Endothelial cell (in vitro differentiated cells): ENCODE measurements around the gene FAM131A. TPM values are rescaled to one million over a fixed set of nuclear protein-coding genes. Genes with fewer than 3 reads are reported as not detected.

ENCODE experiments used
- DNase-seq: peaks from one replicate; pipeline ENCODE4 v3.0.0; 2021; ENCODE audit warnings: low spot score
- H3K27ac Mint-ChIP-seq: one replicate; pipeline ENCODE4 v1.8.0; 2021; ENCODE audit warnings: mixed read lengths, inconsistent platforms; ENCODE audit not compliant: unreplicated experiment
- H3K27me3 Mint-ChIP-seq: one replicate; pipeline ENCODE4 v1.8.0; 2021; ENCODE audit warnings: mild to moderate bottlenecking, moderate library complexity, mixed read lengths, inconsistent platforms; ENCODE audit not compliant: unreplicated experiment
- H3K36me3 Mint-ChIP-seq: one replicate; pipeline ENCODE4 v1.8.0; 2021; ENCODE audit warnings: mild to moderate bottlenecking, low read depth, mixed read lengths, inconsistent platforms; ENCODE audit not compliant: unreplicated experiment
- H3K4me1 Mint-ChIP-seq: one replicate; pipeline ENCODE4 v1.8.0; 2021; ENCODE audit warnings: mild to moderate bottlenecking, mixed read lengths, inconsistent platforms; ENCODE audit not compliant: unreplicated experiment
- H3K4me3 Mint-ChIP-seq: one replicate; pipeline ENCODE4 v1.8.0; 2021; ENCODE audit warnings: mild to moderate bottlenecking, mixed read lengths, inconsistent platforms; ENCODE audit not compliant: unreplicated experiment
- H3K9me3 Mint-ChIP-seq: one replicate; pipeline ENCODE4 v1.8.0; 2021; ENCODE audit warnings: mixed read lengths, inconsistent platforms; ENCODE audit not compliant: unreplicated experiment
- long read RNA-seq: library from polyadenylated mRNA; unstranded; transcript quantifications from one replicate; pipeline ENCODE4 v2.0.0, GENCODE V29; 2020; ENCODE audit not compliant: unreplicated experiment
- total RNA-seq: library from RNA; stranded (reverse); fragmentation: NEBNext Ultra II Directional; extraction: Animal tissue kit (Norgen Biotek cat#: 25700); gene quantifications from one replicate; pipeline ENCODE4 v1.2.1, GENCODE V29; 2021; ENCODE audit not compliant: unreplicated experiment
- TF ChIP-seq, protein P1 (sequence below): fragments of 200-600 bp; sonication (generic); IDR thresholded peaks from one replicate; pipeline ENCODE4 v1.5.0; 2021; ENCODE audit warnings: antibody characterized with exemption; ENCODE audit not compliant: unreplicated experiment

FAM131A gene, protein sequence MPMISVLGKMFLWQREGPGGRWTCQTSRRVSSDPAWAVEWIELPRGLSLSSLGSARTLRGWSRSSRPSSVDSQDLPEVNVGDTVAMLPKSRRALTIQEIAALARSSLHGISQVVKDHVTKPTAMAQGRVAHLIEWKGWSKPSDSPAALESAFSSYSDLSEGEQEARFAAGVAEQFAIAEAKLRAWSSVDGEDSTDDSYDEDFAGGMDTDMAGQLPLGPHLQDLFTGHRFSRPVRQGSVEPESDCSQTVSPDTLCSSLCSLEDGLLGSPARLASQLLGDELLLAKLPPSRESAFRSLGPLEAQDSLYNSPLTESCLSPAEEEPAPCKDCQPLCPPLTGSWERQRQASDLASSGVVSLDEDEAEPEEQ
- 15.8 TPM for total RNA-seq
- long read RNA-seq, result 0 reads

DNA sequence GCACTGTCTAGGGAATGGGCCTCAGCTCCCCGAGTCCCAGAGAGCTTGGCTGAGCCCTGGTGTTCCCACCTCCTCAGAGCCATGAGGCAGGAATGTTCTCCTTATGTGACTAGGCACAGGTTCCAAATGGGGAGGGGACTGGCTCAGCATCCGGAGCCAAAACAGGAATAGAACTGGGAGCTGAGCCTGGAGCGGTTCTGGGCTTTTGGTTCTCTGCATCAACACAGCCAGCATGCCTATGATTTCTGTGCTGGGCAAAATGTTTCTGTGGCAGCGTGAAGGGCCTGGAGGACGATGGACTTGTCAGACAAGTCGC lies at the start of gene FAM131A:
FAM131A (plus strand) TSS at position 202 of the 316 bp plus-strand sequence; CDS start at position 233, 31 bp downstream.
- H3K9me3 Mint-ChIP-seq, result no peaks in the 10 kb centered on the region
- TF ChIP-seq, protein P1, sequence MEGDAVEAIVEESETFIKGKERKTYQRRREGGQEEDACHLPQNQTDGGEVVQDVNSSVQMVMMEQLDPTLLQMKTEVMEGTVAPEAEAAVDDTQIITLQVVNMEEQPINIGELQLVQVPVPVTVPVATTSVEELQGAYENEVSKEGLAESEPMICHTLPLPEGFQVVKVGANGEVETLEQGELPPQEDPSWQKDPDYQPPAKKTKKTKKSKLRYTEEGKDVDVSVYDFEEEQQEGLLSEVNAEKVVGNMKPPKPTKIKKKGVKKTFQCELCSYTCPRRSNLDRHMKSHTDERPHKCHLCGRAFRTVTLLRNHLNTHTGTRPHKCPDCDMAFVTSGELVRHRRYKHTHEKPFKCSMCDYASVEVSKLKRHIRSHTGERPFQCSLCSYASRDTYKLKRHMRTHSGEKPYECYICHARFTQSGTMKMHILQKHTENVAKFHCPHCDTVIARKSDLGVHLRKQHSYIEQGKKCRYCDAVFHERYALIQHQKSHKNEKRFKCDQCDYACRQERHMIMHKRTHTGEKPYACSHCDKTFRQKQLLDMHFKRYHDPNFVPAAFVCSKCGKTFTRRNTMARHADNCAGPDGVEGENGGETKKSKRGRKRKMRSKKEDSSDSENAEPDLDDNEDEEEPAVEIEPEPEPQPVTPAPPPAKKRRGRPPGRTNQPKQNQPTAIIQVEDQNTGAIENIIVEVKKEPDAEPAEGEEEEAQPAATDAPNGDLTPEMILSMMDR, result no peak
- peaks cover 41% of the 10 kb centered on the region for H3K36me3 Mint-ChIP-seq
- peaks cover 38% of the 10 kb centered on the region for H3K27me3 Mint-ChIP-seq
- H3K27ac Mint-ChIP-seq, result peak within 1 kb of the TSS; percentile 94
- no peak for DNase-seq
- H3K4me3 Mint-ChIP-seq, result peak within 1 kb of the TSS; percentile 94
- peaks cover 65% of the 10 kb centered on the region for H3K4me1 Mint-ChIP-seq

DNA sequence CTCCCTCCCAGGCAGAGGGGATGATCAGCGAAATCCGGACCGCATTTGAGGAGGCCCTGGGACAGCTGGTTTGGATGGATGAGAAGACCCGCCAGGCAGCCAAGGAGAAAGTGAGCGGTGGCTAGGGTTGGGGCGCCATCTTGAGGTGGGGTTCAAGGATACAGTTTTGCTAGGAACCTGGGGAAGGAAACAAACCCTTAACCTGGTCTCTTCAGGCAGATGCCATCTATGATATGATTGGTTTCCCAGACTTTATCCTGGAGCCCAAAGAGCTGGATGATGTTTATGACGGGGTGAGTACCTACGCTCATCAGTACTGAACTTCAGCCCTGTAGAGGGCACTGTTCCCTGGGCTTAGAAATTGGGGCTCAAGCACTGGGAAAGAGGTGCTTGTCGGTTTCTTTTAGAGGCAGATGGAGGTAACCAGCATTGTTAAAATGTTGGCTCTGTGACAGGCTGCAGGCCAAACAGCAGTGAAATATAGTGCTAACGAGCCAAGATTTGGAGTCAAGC lies 47.9 kb upstream of the FAM131A start:
- Mint-ChIP-seq H3K4me1 (peaks cover 6% of the 10 kb centered on the region), H3K27me3 (peaks cover 7% of the 10 kb centered on the region), H3K4me3 (no peak overlapping the region), H3K27ac (no peak overlapping the region), H3K9me3 (no peaks in the 10 kb centered on the region), H3K36me3 (no peaks in the 10 kb centered on the region)
- DNase-seq, result peak; percentile 71
- TF ChIP-seq, protein P1, result peak; percentile 62

DNA sequence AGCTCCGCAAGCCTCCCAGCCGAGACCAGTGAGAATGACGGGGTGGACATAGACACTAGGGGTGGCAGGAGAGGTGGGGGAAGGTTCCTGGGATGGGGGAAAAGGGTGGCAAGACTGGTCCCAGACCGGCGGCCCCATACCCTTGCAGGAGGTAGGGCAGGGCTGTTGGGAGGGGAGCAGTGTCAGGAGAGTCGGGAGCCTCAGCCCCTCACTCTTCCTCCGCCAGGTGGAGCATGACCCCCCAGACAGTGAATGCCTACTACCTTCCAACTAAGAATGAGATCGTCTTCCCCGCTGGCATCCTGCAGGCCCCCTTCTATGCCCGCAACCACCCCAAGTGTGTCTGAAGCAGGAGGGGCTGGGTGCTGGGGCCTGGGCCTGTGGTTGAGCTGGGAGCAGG lies 47.1 kb upstream of the FAM131A start:
- no peaks in the 10 kb centered on the region for H3K9me3 Mint-ChIP-seq
- peaks cover 7% of the 10 kb centered on the region for H3K27me3 Mint-ChIP-seq
- H3K4me3 Mint-ChIP-seq, result no peak overlapping the region
- no peaks in the 10 kb centered on the region for H3K36me3 Mint-ChIP-seq
- TF ChIP-seq, protein P1, result no peak
- DNase-seq, result no peak
- peaks cover 6% of the 10 kb centered on the region for H3K4me1 Mint-ChIP-seq
- no peak overlapping the region for H3K27ac Mint-ChIP-seq

DNA sequence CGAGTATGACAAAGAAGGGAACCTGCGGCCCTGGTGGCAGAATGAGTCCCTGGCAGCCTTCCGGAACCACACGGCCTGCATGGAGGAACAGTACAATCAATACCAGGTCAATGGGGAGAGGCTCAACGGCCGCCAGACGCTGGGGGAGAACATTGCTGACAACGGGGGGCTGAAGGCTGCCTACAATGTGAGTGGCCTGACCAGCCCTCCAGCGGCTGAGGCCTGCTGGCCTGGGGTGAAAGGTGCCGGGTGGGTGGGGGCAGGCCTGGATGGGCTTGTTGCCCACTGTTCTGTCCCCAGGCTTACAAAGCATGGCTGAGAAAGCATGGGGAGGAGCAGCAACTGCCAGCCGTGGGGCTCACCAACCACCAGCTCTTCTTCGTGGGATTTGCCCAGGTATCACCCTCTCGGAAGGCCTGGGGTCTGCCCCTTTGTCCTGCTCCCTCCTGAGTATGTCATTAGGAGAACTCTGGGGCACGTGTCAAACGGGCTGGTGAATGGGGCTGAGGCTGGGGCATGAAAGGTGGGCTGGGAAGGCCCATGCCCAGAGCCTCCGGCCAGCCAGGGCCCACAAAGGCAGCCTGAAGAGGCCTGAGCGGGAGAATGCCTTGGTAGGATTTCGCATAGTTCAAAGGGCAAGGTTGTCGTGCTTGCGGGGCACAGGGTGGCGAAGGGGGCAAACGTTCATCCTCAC lies 46.2 kb upstream of the FAM131A start:
- DNase-seq, result no peak
- no peaks in the 10 kb centered on the region for H3K9me3 Mint-ChIP-seq
- H3K27me3 Mint-ChIP-seq, result peaks cover 5% of the 10 kb centered on the region
- H3K4me3 Mint-ChIP-seq, result no peak overlapping the region
- peaks cover 6% of the 10 kb centered on the region for H3K4me1 Mint-ChIP-seq
- no peak overlapping the region for H3K27ac Mint-ChIP-seq
- no peaks in the 10 kb centered on the region for H3K36me3 Mint-ChIP-seq
- TF ChIP-seq, protein P1, result no peak
